ENCODE data around the gene RCL1.

Gene RCL1

GRCh38 chr9:4756420-4756819 is 36.3 kb upstream of the RCL1 start:
- H3K9me3 ChIP-seq (ENCODE audit: insufficient read depth, low read length): no peaks in the 10 kb centered on the region
- H3K4me3 ChIP-seq (ENCODE audit: low read length): no peak overlapping the region
- H3K27ac ChIP-seq (ENCODE audit: low read length): no peak overlapping the region
- peaks cover 18% of the 10 kb centered on the region for H3K27me3 ChIP-seq (ENCODE audit: low read depth, low read length)
- H3K4me2 ChIP-seq (ENCODE audit: low read length): no peak overlapping the region
- no peak for TF ChIP-seq EZH2phosphoT487 (IDR thresholded peaks at IDR 0.05; ENCODE audit: low read depth)
- TF ChIP-seq, protein P1, sequence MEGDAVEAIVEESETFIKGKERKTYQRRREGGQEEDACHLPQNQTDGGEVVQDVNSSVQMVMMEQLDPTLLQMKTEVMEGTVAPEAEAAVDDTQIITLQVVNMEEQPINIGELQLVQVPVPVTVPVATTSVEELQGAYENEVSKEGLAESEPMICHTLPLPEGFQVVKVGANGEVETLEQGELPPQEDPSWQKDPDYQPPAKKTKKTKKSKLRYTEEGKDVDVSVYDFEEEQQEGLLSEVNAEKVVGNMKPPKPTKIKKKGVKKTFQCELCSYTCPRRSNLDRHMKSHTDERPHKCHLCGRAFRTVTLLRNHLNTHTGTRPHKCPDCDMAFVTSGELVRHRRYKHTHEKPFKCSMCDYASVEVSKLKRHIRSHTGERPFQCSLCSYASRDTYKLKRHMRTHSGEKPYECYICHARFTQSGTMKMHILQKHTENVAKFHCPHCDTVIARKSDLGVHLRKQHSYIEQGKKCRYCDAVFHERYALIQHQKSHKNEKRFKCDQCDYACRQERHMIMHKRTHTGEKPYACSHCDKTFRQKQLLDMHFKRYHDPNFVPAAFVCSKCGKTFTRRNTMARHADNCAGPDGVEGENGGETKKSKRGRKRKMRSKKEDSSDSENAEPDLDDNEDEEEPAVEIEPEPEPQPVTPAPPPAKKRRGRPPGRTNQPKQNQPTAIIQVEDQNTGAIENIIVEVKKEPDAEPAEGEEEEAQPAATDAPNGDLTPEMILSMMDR (IDR thresholded peaks at IDR 0.05; ENCODE audit: low read depth, low read length): no peak
- no peak overlapping the region for H2AFZ ChIP-seq (ENCODE audit: low read depth, low read length)
- no peaks in the 10 kb centered on the region for H3K79me2 ChIP-seq (ENCODE audit: low read length)
- H3K36me3 ChIP-seq (replicated peaks; ENCODE audit: low read depth, low read length): no peaks in the 10 kb centered on the region
- no peak overlapping the region for H3K9ac ChIP-seq (ENCODE audit: low read length)
- peaks cover 11% of the 10 kb centered on the region for H3K4me1 ChIP-seq (ENCODE audit: low read length)
- no peaks in the 10 kb centered on the region for H4K20me1 ChIP-seq (ENCODE audit: insufficient read depth, low read length)

- H4K20me1 ChIP-seq (ENCODE audit: insufficient read depth, low read length): no peaks in the 10 kb centered on the region
- H3K27me3 ChIP-seq (ENCODE audit: low read depth, low read length): peaks cover 12% of the 10 kb centered on the region
- H3K9me3 ChIP-seq (ENCODE audit: insufficient read depth, low read length): no peaks in the 10 kb centered on the region
- H3K79me2 ChIP-seq (ENCODE audit: low read length): no peaks in the 10 kb centered on the region
- no peak overlapping the region for H3K9ac ChIP-seq (ENCODE audit: low read length)
- peaks cover 26% of the 10 kb centered on the region for H3K4me1 ChIP-seq (ENCODE audit: low read length)
- H3K4me2 ChIP-seq (ENCODE audit: low read length): no peak overlapping the region
- H2AFZ ChIP-seq (ENCODE audit: low read depth, low read length): no peak overlapping the region
- H3K4me3 ChIP-seq (ENCODE audit: low read length): no peak overlapping the region
- TF ChIP-seq, protein P1 (IDR thresholded peaks at IDR 0.05; ENCODE audit: low read depth, low read length): no peak
- TF ChIP-seq EZH2phosphoT487 (IDR thresholded peaks at IDR 0.05; ENCODE audit: low read depth): no peak
- H3K27ac ChIP-seq (ENCODE audit: low read length): no peak overlapping the region
- H3K36me3 ChIP-seq (replicated peaks; ENCODE audit: low read depth, low read length): no peaks in the 10 kb centered on the region
Observed at GRCh38 chr9:4760122-4760521, 32.6 kb upstream of the RCL1 start.

- TF ChIP-seq EZH2phosphoT487 (IDR thresholded peaks at IDR 0.05; ENCODE audit: low read depth): no peak
- TF ChIP-seq, protein P1 (IDR thresholded peaks at IDR 0.05; ENCODE audit: low read depth, low read length): peak; percentile 90
- Histone ChIP-seq H3K27me3 (ENCODE audit: low read depth, low read length) (peaks cover 12% of the 10 kb centered on the region), H3K9me3 (ENCODE audit: insufficient read depth, low read length) (no peaks in the 10 kb centered on the region), H3K27ac (ENCODE audit: low read length) (no peak overlapping the region), H3K9ac (ENCODE audit: low read length) (peak overlapping the region; percentile 64), H3K4me1 (ENCODE audit: low read length) (peaks cover 21% of the 10 kb centered on the region), H3K4me3 (ENCODE audit: low read length) (peak overlapping the region; percentile 82), H3K4me2 (ENCODE audit: low read length) (peak overlapping the region; percentile 97), H3K36me3 (replicated peaks; ENCODE audit: low read depth, low read length) (no peaks in the 10 kb centered on the region), H3K79me2 (ENCODE audit: low read length) (no peaks in the 10 kb centered on the region), H2AFZ (ENCODE audit: low read depth, low read length) (peak overlapping the region; percentile 61), H4K20me1 (ENCODE audit: insufficient read depth, low read length) (no peaks in the 10 kb centered on the region)
Observed at GRCh38 chr9:4762108-4762885, 30.4 kb upstream of the RCL1 start.

DNA sequence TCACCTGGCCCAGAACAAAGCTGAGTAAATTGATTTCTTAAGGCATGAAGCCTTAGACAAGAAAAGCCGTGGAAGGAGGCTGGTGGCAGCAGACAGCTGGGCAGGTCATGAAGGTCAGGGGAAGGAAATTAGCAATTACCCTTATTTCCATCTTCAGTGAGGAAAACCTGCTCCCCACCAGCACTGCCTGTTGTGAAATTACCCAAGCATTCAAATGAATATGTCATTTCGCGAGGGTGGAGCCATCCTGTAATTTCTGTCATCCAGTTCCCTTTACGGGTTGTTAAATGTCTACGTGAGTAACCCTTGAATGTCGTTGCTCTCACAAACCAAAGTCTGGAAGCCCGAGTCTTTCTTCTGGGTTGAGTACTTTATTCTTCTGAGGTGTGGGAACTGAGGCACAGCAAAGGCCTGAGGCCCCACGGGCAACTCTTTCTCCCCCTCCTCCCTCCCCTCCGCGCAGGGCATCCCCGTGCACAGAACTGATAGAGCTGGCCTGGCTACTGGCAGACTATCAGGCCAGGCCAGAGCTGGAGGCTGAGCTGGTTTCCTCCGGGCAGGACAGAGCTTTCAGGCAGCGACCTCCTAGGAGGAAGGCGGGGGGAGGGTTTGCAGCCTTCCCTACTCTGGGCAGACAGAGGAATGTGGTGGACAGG is 29.7 kb upstream of the RCL1 start:
- Histone ChIP-seq H2AFZ (ENCODE audit: low read depth, low read length) (peak overlapping the region; percentile 61), H3K4me2 (ENCODE audit: low read length) (peak overlapping the region; percentile 97), H3K4me1 (ENCODE audit: low read length) (peaks cover 21% of the 10 kb centered on the region), H3K27me3 (ENCODE audit: low read depth, low read length) (peaks cover 12% of the 10 kb centered on the region), H3K9ac (ENCODE audit: low read length) (peak overlapping the region; percentile 64), H3K4me3 (ENCODE audit: low read length) (peak overlapping the region; percentile 82), H3K36me3 (replicated peaks; ENCODE audit: low read depth, low read length) (no peaks in the 10 kb centered on the region), H3K79me2 (ENCODE audit: low read length) (no peaks in the 10 kb centered on the region), H4K20me1 (ENCODE audit: insufficient read depth, low read length) (no peaks in the 10 kb centered on the region), H3K27ac (ENCODE audit: low read length) (no peak overlapping the region), H3K9me3 (ENCODE audit: insufficient read depth, low read length) (no peaks in the 10 kb centered on the region)
- TF ChIP-seq, protein P1 (IDR thresholded peaks at IDR 0.05; ENCODE audit: low read depth, low read length): no peak
- TF ChIP-seq EZH2phosphoT487 (IDR thresholded peaks at IDR 0.05; ENCODE audit: low read depth): no peak
